ENCODE data around the gene ATP1A1.

Gene ATP1A1

DNA sequence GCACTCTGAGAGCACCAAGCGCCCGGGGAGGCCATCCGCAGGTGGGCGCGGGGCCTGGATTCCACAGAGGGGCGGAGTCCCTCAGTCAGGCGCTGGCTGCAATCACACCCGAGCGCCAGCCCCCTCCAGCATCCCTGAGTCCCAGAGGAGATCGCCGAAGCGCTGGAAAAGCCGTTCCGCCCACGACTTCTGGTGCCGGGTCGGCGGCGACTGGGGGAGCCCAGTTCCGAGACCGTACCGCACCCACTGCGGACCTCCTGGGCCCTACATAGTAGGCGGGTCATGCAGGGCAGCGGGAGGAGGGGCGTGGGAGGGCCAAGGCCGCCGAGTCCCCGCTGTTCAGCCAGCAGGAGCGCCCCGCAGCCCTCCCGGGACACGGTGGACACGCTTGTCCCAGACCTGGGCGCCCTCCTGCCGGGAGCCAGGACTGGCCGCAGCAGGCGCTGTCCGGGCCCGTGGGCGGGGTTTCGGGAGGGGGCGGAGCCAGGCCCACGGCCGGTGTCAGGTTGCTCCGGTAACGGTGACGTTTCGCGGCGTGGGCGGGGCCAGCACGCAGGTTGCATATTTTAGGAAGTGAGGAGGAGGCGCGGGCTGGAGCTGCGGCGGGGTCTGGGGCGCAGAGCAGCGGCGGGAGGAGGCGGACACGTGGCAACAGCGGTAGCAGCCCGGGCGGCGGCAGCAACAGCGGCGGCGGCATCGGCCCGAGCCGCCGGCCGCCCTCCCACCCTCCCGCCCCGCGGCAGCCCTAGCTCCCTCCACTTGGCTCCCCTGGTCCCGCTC, at the start of gene ATP1A1:
TSS of gene ATP1A1 (plus strand) at position 594 of the 780 bp plus-strand sequence. CDS start 268 bp downstream, outside the sequence.
- Mint-ChIP-seq H3K4me3 (peak within 1 kb of the TSS; percentile 93), H3K36me3 (peaks cover 33% of the 10 kb centered on the region), H3K27ac (peak within 1 kb of the TSS; percentile 91), H3K4me1 (peaks cover 39% of the 10 kb centered on the region), H3K9me3 (no peaks in the 10 kb centered on the region)
- ATAC-seq (peak; percentile 82), DNase-seq (ENCODE audit: low spot score in 2 of 2) (peak; percentile 99)

DNA sequence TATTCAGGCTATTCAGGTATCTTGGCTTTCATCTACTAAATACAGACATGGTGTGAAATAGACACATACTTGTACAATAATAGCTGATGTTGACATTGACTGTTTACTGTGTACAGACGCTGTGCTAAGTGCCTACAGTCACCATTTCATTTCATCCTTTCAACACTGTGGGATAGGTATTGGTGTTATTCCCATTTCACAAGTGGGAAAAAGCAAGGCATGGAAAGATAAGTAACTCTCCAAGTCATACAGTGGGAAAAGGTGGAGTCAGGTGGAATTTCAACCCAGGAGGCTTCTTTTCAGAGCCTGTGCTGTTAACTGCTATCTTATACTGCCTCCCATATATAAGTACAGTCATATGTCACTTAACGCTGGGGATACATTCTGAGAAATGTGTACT, 49.6 kb upstream of the ATP1A1 start:
- peaks cover 24% of the 10 kb centered on the region for H3K4me1 Mint-ChIP-seq
- no peak overlapping the region for H3K4me3 Mint-ChIP-seq

DNA sequence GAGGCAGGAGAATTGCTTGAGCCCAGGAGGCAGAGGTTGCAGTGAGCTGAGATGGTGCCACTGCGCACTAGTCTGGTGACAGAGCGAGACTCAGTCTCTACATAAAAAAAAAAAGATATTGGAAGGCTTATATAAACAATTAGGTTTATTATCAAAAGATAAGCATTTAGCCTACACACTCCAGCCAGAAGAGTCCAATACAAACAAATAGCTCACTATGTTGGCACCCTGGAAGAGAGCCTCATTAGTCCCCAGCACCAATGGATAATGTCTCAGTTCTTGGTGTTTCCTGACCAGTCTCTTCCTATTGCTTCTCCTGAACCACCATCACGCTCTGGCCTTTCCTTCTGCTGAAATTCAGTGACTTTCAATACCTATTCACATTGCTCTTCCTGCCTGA, 48.6 kb upstream of the ATP1A1 start:
- Mint-ChIP-seq H3K36me3 (no peaks in the 10 kb centered on the region), H3K4me1 (peaks cover 24% of the 10 kb centered on the region), H3K4me3 (no peak overlapping the region), H3K27ac (no peak overlapping the region), H3K9me3 (no peaks in the 10 kb centered on the region)
- no peak for DNase-seq (ENCODE audit: low spot score in 2 of 2)
- ATAC-seq: no peak

More for the DNA sequence above, 49.6 kb upstream of the ATP1A1 start:
- Mint-ChIP-seq H3K36me3 (no peaks in the 10 kb centered on the region), H3K9me3 (no peaks in the 10 kb centered on the region), H3K27ac (no peak overlapping the region)
- DNase-seq (ENCODE audit: low spot score in 2 of 2) (no peak), ATAC-seq (no peak)

DNA sequence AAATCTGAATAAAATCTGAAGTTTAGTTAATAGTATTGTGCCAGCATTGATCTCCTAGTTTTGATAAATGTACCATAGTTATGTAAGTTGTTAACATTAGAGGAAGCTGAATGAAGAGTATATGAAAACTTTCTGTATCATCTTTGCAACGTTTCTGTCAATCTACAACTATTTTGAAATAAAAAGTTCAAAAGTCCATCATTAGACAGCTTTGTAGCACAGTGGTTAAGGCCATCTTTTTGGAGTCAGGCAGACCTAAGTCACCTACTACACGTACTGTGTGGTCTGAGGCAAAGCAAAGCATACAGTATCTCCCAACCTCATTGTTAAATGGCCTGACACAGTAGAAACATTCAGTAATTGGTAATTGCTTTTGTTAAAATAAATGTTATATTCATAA, 47.9 kb upstream of the ATP1A1 start:
- H3K4me1 Mint-ChIP-seq: peaks cover 24% of the 10 kb centered on the region
- DNase-seq (ENCODE audit: low spot score in 2 of 2) (no peak), ATAC-seq (no peak)
- H3K9me3 Mint-ChIP-seq: no peaks in the 10 kb centered on the region
- no peaks in the 10 kb centered on the region for H3K36me3 Mint-ChIP-seq
- peak overlapping the region; percentile 91 for H3K27ac Mint-ChIP-seq
- H3K4me3 Mint-ChIP-seq: no peak overlapping the region

DNA sequence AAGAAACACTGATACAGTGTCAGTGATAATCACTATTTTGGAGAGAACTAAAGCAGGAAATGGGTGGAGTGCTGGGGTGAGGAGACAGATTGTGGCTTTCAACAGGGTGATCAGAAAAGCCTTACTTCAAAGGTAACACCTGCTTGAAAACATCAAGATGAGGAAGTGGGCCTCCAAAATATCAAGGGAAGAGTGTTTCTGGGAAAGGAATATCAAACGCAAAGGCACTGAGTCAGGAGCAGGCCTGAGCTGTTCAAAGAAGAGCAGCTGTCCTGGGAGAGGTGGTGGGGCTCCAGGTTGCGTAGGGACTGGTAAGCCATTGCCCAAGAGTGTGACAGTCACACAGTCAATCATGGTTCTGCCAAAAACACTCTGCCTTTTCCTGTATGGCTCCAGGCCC, 47.1 kb upstream of the ATP1A1 start:
- DNase-seq (ENCODE audit: low spot score in 2 of 2) (peak; percentile 8 to 54), ATAC-seq (peak; percentile 79)
- peak overlapping the region; percentile 5 for H3K4me3 Mint-ChIP-seq
- H3K4me1 Mint-ChIP-seq: peaks cover 24% of the 10 kb centered on the region
- H3K9me3 Mint-ChIP-seq: no peaks in the 10 kb centered on the region
- no peaks in the 10 kb centered on the region for H3K36me3 Mint-ChIP-seq
- H3K27ac Mint-ChIP-seq: peak overlapping the region; percentile 91

DNA sequence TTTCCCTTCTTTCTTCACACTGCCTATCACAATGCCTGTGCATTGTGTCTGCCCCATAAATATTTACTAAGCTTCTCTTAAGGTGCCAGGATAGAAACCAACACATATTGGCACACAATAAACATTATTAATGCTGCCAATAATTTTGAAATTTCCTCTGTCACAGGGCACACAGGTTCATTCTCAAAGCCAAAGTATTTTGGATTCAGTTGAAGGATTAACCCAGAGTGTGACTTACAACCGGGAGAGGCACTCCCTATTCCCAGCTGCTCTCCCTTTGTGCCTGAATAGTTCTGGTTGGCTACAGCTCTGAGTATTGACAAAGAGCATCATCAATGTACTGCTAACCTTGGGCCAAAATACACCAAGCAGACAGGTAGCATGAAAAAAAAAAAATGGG, 46.6 kb upstream of the ATP1A1 start:
- Mint-ChIP-seq H3K9me3 (no peaks in the 10 kb centered on the region), H3K4me3 (peak overlapping the region; percentile 5), H3K36me3 (no peaks in the 10 kb centered on the region), H3K4me1 (peaks cover 24% of the 10 kb centered on the region), H3K27ac (peak overlapping the region; percentile 91)
- no peak for DNase-seq (ENCODE audit: low spot score in 2 of 2)
- no peak for ATAC-seq

DNA sequence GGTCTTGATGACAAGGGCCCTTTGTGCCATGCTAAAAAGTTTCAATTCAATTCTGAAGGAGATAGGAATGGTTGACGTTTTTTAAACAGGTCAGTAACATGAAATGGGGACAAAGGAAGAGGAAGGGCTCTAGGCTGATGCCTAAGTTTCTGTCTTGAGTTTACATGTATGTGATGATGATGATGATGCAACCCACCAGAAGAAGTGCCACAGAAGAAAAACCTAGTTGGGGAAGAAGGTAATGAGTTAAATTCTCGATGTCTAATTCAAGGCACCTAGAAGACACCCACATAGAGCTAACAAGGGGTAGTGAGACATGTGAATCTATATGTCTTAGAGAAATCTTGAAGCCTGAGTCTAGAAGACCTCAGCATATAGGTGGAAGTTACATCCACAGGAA, 44.4 kb upstream of the ATP1A1 start:
- Mint-ChIP-seq H3K4me1 (peaks cover 24% of the 10 kb centered on the region), H3K36me3 (no peaks in the 10 kb centered on the region), H3K27ac (no peak overlapping the region), H3K9me3 (no peaks in the 10 kb centered on the region), H3K4me3 (no peak overlapping the region)
- DNase-seq (ENCODE audit: low spot score in 2 of 2) (no peak), ATAC-seq (no peak)

DNA sequence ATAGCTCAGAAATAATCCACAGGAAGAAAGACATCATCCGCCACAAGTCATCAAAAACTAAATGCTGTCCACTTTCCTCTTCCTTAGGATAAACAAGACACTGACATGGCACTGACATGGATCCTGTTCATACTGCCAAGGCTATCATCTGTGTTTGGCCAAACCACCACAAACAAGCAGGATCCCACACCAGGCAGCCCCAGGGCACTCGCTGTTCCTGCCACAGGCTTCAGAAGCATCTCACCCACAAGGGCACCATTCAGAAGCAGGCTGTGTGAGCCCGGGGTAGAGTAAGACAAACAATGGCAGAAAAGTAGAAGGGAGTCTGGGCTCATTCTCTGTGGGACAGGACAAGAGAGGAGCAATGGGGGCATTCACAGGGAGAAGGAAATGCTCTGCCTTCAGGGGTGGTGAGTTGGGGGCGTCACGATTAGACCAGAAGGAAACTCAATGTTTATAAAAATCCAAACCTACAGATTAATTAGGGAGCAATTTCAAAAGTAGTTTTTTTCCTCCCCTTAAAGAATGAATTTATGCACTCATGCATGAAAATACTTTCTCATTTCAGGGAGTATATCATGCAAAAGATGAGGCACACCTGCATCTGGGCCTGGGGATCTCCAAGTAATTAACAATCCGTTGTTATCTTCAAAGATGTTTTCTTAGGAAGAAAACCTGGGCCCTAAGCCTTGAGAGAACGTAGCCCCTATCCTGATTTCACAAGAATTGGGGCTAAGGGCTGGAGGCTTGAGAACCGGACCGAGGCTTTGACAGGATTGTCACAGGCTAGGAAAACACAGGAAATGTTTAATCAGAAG, 43.3 kb upstream of the ATP1A1 start:
- Mint-ChIP-seq H3K9me3 (no peaks in the 10 kb centered on the region), H3K4me3 (no peak overlapping the region), H3K27ac (peak overlapping the region; percentile 46), H3K4me1 (peaks cover 19% of the 10 kb centered on the region), H3K36me3 (no peaks in the 10 kb centered on the region)
- DNase-seq (ENCODE audit: low spot score in 2 of 2) (no peak), ATAC-seq (no peak)

DNA sequence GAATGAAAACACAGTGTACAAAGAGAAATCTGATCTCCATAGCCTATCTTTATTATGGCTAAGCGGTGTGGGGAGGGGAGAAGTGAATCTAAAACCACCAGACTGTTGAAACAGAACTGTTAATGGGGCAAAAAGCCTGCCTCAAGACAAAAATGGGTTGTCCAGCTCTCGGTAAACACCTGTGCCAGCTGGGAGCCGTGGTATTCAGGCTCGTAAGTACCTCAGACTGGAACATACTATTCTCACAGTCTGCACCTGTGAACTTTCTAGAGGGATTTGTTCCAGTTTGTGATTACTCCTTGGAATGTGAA, 42.7 kb upstream of the ATP1A1 start:
- H3K36me3 Mint-ChIP-seq: no peaks in the 10 kb centered on the region
- DNase-seq (ENCODE audit: low spot score in 2 of 2): no peak
- no peak for ATAC-seq
- peaks cover 14% of the 10 kb centered on the region for H3K4me1 Mint-ChIP-seq
- no peak overlapping the region for H3K4me3 Mint-ChIP-seq
- H3K9me3 Mint-ChIP-seq: no peaks in the 10 kb centered on the region
- H3K27ac Mint-ChIP-seq: no peak overlapping the region

DNA sequence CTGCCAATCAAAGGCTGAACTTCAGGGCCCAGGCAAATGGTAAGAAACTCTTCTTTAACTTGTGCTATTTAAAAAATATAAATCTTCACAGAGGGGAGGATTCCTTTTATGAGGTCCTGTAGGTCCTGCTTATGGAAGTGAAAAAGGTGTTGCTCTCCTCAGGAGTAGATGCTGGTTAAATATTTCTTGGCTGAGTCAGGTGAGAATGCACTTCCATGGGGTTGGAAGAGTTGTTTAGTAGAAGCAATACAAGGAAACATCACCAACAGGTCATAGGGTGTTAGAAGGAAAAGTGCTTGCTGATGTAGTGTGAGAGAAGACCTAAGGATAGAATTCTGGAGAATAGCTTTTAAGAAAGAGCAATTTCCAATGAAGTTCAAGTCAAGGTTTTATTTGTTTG, 42.2 kb upstream of the ATP1A1 start:
- Mint-ChIP-seq H3K4me3 (no peak overlapping the region), H3K9me3 (no peaks in the 10 kb centered on the region), H3K36me3 (no peaks in the 10 kb centered on the region), H3K27ac (no peak overlapping the region), H3K4me1 (peaks cover 8% of the 10 kb centered on the region)
- ATAC-seq: no peak
- DNase-seq (ENCODE audit: low spot score in 2 of 2): no peak

DNA sequence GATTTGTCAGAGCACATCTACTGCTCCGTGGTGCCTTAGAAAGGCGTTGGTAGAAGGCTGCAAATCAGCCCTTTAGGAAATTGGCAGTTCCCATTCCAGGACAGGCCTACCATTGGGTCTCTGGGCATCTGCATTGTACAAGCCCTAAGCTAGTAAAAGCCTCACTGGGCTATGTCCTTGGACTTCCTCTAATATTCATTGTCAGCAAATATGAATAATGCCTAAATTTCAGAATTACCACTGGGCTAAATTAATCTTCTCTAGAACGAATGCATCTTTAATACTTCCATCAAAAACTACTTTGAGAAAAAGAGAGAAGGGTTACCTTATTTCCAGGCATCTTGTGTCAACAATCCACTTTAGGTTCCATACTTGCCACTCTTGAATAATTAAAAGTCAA, 41.5 kb upstream of the ATP1A1 start:
- ATAC-seq: no peak
- DNase-seq (ENCODE audit: low spot score in 2 of 2): no peak
- H3K27ac Mint-ChIP-seq: no peak overlapping the region
- peaks cover 1% of the 10 kb centered on the region for H3K4me1 Mint-ChIP-seq
- H3K4me3 Mint-ChIP-seq: no peak overlapping the region
- H3K9me3 Mint-ChIP-seq: no peaks in the 10 kb centered on the region
- no peaks in the 10 kb centered on the region for H3K36me3 Mint-ChIP-seq

DNA sequence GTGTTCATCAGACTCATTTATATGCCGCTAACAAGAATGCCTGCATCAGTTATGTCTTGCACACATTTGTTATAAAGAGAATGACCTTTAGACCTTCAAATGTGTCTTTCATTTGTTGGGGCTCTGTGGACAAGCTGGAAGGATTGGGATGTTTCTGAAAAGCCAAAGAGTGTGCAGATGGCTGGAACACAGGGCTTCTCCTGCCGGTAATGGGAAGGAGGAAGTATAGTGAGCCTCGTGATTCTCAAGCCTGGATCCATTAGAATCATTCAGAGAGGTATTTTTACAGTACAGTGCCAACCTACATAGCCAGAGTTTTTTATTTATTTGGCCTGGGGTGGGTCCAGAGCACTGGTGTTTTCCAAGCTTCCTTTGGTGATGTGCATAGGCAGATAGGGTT, 40.6 kb upstream of the ATP1A1 start:
- Mint-ChIP-seq H3K4me3 (no peak overlapping the region), H3K36me3 (no peaks in the 10 kb centered on the region), H3K27ac (no peak overlapping the region), H3K4me1 (no peaks in the 10 kb centered on the region), H3K9me3 (no peaks in the 10 kb centered on the region)
- DNase-seq (ENCODE audit: low spot score in 2 of 2): no peak
- no peak for ATAC-seq

DNA sequence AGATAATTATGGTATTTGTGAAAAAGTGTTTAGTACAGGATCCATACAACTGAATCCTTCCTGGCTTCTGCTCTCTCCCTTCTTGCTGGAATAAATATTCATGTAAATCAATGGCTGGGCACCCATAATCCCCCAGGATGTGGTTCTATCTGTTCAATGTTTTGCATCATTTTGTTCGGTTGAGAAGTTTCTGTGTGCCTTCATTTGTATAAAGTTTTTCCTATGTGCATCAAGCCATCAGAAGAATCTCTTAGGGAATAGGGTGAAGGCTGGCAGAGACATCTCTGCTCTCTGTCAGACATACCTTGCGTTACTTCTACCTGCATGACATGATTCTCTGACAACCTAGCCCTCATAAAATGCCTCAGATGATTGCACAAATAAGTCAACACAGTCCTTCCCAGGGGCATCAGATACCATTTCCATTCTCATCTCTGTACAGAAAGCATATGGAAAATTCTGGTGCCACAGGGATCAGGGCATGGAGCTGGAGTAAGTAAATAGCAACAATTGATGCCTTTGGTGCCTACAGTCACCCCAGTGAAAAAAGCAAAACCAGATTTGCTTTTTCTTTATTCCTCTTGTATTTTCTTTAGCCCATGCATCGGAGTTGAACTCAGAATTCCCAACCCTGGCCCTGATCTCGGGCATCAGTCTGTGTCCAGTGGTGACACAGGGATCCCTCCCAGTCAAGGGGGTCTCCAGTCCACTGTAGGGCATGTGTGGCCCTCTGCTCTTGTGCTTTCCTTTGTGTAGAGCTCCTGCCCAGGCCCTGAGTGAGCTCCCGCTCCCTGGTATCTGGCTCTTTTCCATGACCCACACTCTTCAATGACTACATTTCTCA, 39.7 kb upstream of the ATP1A1 start:
- Mint-ChIP-seq H3K36me3 (no peaks in the 10 kb centered on the region), H3K9me3 (no peaks in the 10 kb centered on the region), H3K4me3 (no peak overlapping the region), H3K4me1 (no peaks in the 10 kb centered on the region), H3K27ac (no peak overlapping the region)
- ATAC-seq: no peak
- no peak for DNase-seq (ENCODE audit: low spot score in 2 of 2)

DNA sequence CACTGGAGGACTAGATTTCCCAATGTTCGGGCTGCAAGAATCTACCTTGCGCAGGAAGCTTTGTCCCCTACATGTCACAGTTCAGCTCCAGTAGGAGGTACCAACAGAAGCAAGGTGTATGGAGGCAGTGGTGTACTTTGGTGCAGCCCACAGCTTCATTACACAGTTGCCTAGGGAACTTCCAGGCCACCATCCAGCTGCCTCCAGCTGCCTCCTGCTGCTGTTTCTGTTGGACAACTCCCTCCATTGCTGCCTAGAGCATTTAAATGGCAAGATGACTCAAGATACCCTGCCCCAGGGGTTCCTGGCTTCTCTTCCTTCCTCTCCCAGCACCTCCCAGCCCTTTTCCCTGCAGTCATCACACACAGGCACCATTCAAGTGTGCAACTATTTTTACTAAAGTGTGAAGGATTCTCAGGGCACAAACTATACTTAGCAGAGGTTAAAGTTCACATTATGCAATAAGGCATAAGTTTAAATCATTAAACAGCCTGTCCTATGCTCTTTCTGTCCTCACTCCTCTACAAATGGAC, 39.0 kb upstream of the ATP1A1 start:
- Mint-ChIP-seq H3K9me3 (no peaks in the 10 kb centered on the region), H3K36me3 (no peaks in the 10 kb centered on the region), H3K4me3 (no peak overlapping the region), H3K27ac (no peak overlapping the region), H3K4me1 (no peaks in the 10 kb centered on the region)
- DNase-seq (ENCODE audit: low spot score in 2 of 2) (no peak), ATAC-seq (no peak)

Data from stimulated activated effector memory CD8-positive, alpha-beta T cell treated with anti-CD3 and anti-CD28 coated beads, Interleukin-12 subunit alpha, Interleukin-12 subunit beta, amount 100 ng/mL, for 72 hours (primary cell).